SK-N-SH (cell line): ENCODE data around the gene RRAGC. TPM values are rescaled to one million over a fixed set of nuclear protein-coding genes. Genes with fewer than 3 reads are reported as not detected.

ENCODE experiments used
- CTCF ChIA-PET: fragments of 300-600, 350-600 bp; formaldehyde crosslinking; extraction: SDS; loops from one replicate; lab custom pipeline; 2021; lab: Yijun Ruan, JAX
- POLR2A ChIA-PET: fragments of 350-600 bp; sonication (Branson Sonifier 250); formaldehyde crosslinking; extraction: SDS; loops from one replicate; lab custom pipeline; 2020; ENCODE audit warnings: antibody characterized with exemption, inconsistent platforms; lab: Yijun Ruan, JAX
- DNase-seq: peaks from one replicate; pipeline ENCODE4 v3.0.0; 2012
- H2AFZ ChIP-seq: fragments of 200-600 bp; sonication (generic); 2 replicates; pipeline ENCODE4 v1.8.1; 2016; ENCODE audit warnings: antibody characterized with exemption, mild to moderate bottlenecking, low read depth
- H3F3A ChIP-seq: fragments of 200-600 bp; sonication (generic); replicated peaks from 2 replicates; pipeline ENCODE3; 2016; ENCODE audit warnings: antibody characterized with exemption, mild to moderate bottlenecking; ENCODE audit not compliant: insufficient read depth
- H3K27ac ChIP-seq, 2 experiments: fragments of 200-500 bp in 1 of 2; fragments of 200-600 bp in 1 of 2; sonication (Bioruptor generic) in 1 of 2; sonication (generic), shearing (Covaris generic) in 1 of 2; 2 replicates each; pipeline versions ENCODE4 v1.5.1 to v1.6.1; 2014 to 2016; ENCODE audit warnings: low read depth in 2 of 2, inconsistent platforms in 1 of 2, low read length in 1 of 2, mild to moderate bottlenecking in 1 of 2, mixed read lengths in 1 of 2
- H3K27me3 ChIP-seq: fragments of 200-600 bp; sonication (generic), shearing (Covaris generic); 2 replicates; pipeline ENCODE4 v1.6.1; 2016; ENCODE audit warnings: mixed run types; ENCODE audit not compliant: insufficient read depth
- H3K36me3 ChIP-seq, 2 experiments: fragments of 200-500 bp in 1 of 2; fragments of 200-600 bp in 1 of 2; sonication (Bioruptor generic) in 1 of 2; sonication (generic) in 1 of 2; replicated peaks in 1 of 2; 2 replicates each; pipeline versions ENCODE3 to v1.5.1; 2014 to 2016; ENCODE audit warnings: low read length in 1 of 2, mild to moderate bottlenecking in 1 of 2; ENCODE audit not compliant: insufficient read depth in 2 of 2, control insufficient read depth in 1 of 2
- H3K4me1 ChIP-seq, 2 experiments: fragments of 200-500 bp in 1 of 2; fragments of 200-600 bp in 1 of 2; sonication (Bioruptor generic) in 1 of 2; sonication (generic), shearing (Covaris generic) in 1 of 2; 2 replicates each; pipeline versions ENCODE4 v1.5.1 to v1.6.1; 2014 to 2016; ENCODE audit warnings: low read depth in 1 of 2, low read length in 1 of 2, mixed run types in 1 of 2; ENCODE audit not compliant: insufficient read depth in 2 of 2, control insufficient read depth in 1 of 2
- H3K4me2 ChIP-seq: fragments of 200-600 bp; sonication (generic), shearing (Covaris generic); 2 replicates; pipeline ENCODE4 v1.6.1; 2017; ENCODE audit warnings: mixed run types
- H3K4me3 ChIP-seq, 2 experiments: fragments of 200-500 bp in 1 of 2; fragments of 200-600 bp in 1 of 2; sonication (Bioruptor generic) in 1 of 2; sonication (generic), shearing (Covaris generic) in 1 of 2; 2 replicates each; pipeline versions ENCODE4 v1.5.1 to v1.8.1; 2014 to 2016; ENCODE audit warnings: low read depth in 2 of 2, inconsistent platforms in 1 of 2, low read length in 1 of 2, mild to moderate bottlenecking in 1 of 2, mixed read lengths in 1 of 2, moderate library complexity in 1 of 2
- H3K79me2 ChIP-seq: fragments of 200-600 bp; sonication (generic); 2 replicates; pipeline ENCODE4 v1.8.1; 2017; ENCODE audit warnings: mild to moderate bottlenecking; ENCODE audit not compliant: insufficient read depth
- H3K9ac ChIP-seq: fragments of 200-600 bp; sonication (generic); 2 replicates; pipeline ENCODE4 v1.6.1; 2017; ENCODE audit warnings: mixed run types
- H3K9me2 ChIP-seq: fragments of 200-600 bp; sonication (generic); 2 replicates; pipeline ENCODE4 v1.6.1; 2017; ENCODE audit warnings: mixed run types
- H3K9me3 ChIP-seq: fragments of 200-600 bp; sonication (generic); 2 replicates; pipeline ENCODE4 v1.6.1; 2017; ENCODE audit warnings: mixed run types, mild to moderate bottlenecking, moderate library complexity
- H4K20me1 ChIP-seq: fragments of 200-600 bp; sonication (generic); 2 replicates; pipeline ENCODE4 v1.6.1; 2017; ENCODE audit warnings: mild to moderate bottlenecking, mixed run types; ENCODE audit not compliant: insufficient read depth
- CTCF ChIP-seq: fragments of 200-600 bp; sonication (generic); IDR thresholded peaks from 2 replicates; pipeline ENCODE4 v1.6.1; 2017; ENCODE audit warnings: antibody characterized with exemption, mild to moderate bottlenecking, moderate library complexity
- EP300 ChIP-seq, 2 experiments: IDR thresholded peaks; 2 replicates each; pipeline versions ENCODE4 v1.4.0 to v1.6.1; 2012; ENCODE audit warnings: borderline replicate concordance in 1 of 2, low read depth in 1 of 2, low read length in 1 of 2
- FOSL2 ChIP-seq: IDR thresholded peaks from 2 replicates; pipeline ENCODE4 v1.4.0; 2012; ENCODE audit warnings: low read depth, mild to moderate bottlenecking, moderate library complexity, borderline replicate concordance
- JUND ChIP-seq: IDR thresholded peaks from 2 replicates; pipeline ENCODE4 v1.4.0; 2012
- MAX ChIP-seq: IDR thresholded peaks from 2 replicates; pipeline ENCODE4 v1.4.0; 2012; ENCODE audit warnings: low read depth
- MEF2A ChIP-seq: IDR thresholded peaks from 2 replicates; pipeline ENCODE4 v1.4.0; 2012; ENCODE audit warnings: low read depth, borderline replicate concordance
- MXI1 ChIP-seq: IDR thresholded peaks from 2 replicates; pipeline ENCODE4 v1.6.1; 2012; ENCODE audit warnings: mild to moderate bottlenecking, low read depth, low read length, improper control_type of control experiment
- NFIC ChIP-seq: IDR thresholded peaks from 2 replicates; pipeline ENCODE4 v1.4.0; 2012; ENCODE audit warnings: borderline replicate concordance
- NRF1 ChIP-seq: IDR thresholded peaks from 2 replicates; pipeline ENCODE4 v1.6.1; 2012; ENCODE audit warnings: low read depth, mild to moderate bottlenecking, low read length
- PBX3 ChIP-seq: IDR thresholded peaks from 2 replicates; pipeline ENCODE4; 2012
- POLR2AphosphoS5 ChIP-seq: IDR thresholded peaks from 2 replicates; pipeline ENCODE4 v1.6.1; 2012; ENCODE audit warnings: low read depth, low read length
- RCOR1 ChIP-seq: fragments of 150-350 bp; IDR thresholded peaks from 2 replicates; pipeline ENCODE4 v1.6.1; 2017; ENCODE audit warnings: antibody characterized with exemption, low read length
- SIN3A ChIP-seq: IDR thresholded peaks from 2 replicates; pipeline ENCODE4 v1.6.1; 2012; ENCODE audit warnings: low read depth, mild to moderate bottlenecking, low read length, moderate library complexity, borderline replicate concordance
- SMC3 ChIP-seq: IDR thresholded peaks from 2 replicates; pipeline ENCODE4 v1.6.1; 2012; ENCODE audit warnings: low read depth, low read length, improper control_type of control experiment
- TAF1 ChIP-seq: IDR thresholded peaks from 2 replicates; pipeline ENCODE4 v1.6.1; 2012; ENCODE audit warnings: low read depth, mild to moderate bottlenecking, low read length, moderate library complexity, borderline replicate concordance
- TCF12 ChIP-seq: IDR thresholded peaks from 2 replicates; pipeline ENCODE4 v1.4.0; 2012
- TEAD4 ChIP-seq: IDR thresholded peaks from 2 replicates; pipeline ENCODE4 v1.4.0; 2012; ENCODE audit warnings: mild to moderate bottlenecking, borderline replicate concordance; ENCODE audit not compliant: insufficient read depth
- USF1 ChIP-seq: IDR thresholded peaks from 2 replicates; pipeline ENCODE4 v1.4.0; 2012; ENCODE audit warnings: low read depth, borderline replicate concordance
- USF2 ChIP-seq: fragments of 150-350 bp; IDR thresholded peaks from 2 replicates; pipeline ENCODE4 v1.6.1; 2017; ENCODE audit warnings: antibody characterized with exemption, low read length, low read depth, borderline replicate concordance
- YY1 ChIP-seq: IDR thresholded peaks from 2 replicates; pipeline ENCODE4 v1.4.0; 2012; ENCODE audit warnings: low read depth, mild to moderate bottlenecking
- WGBS: methylation state at CpG from one replicate; pipeline ENCODE4 v1.1.6; 2017; ENCODE audit warnings: low lambda C conversion rate; 5-methylcytosine and 5-hydroxymethylcytosine counted together
- polyA plus RNA-seq, 3 experiments: library from polyadenylated mRNA; depleted of rRNA; stranded (reverse); fragments of >200 nt; gene quantifications; 2 replicates each; pipeline ENCODE4 v1.2.3, GENCODE V29; 2012

Gene RRAGC
- polyA plus RNA-seq, 1 of the 3 experiments (the other 2 are of a cell fraction): 9.6 TPM

GRCh38 chr1:38892976-38893375 lies 33.4 kb upstream of the RRAGC start:
- H3K9me2 ChIP-seq: no peaks in the 10 kb centered on the region
- ChIA-PET POLR2A (no interaction called here), CTCF (interaction anchor here (1.3 kb wide), 1 partner anchor 299 kb away, joined by 3 read pairs; no protein-coding TSS in a partner anchor)
- H3K27ac ChIP-seq: peak overlapping the region in 1 of 2 experiments; percentile 26; a peak in 1 of 4 replicates
- H2AFZ ChIP-seq: no peak overlapping the region
- no peak overlapping the region for H3K9ac ChIP-seq
- H3K36me3 ChIP-seq: no peaks in the 10 kb centered on the region
- no peaks in the 10 kb centered on the region for H3K79me2 ChIP-seq
- H3K4me1 ChIP-seq: no peaks in the 10 kb centered on the region
- H3K27me3 ChIP-seq: no peaks in the 10 kb centered on the region
- TF ChIP-seq JUND (peak; percentile 21; the same call in 1 of the 2 replicates), YY1 (no peak), TAF1 (no peak), NRF1 (no peak), FOSL2 (peak; percentile 34; the same call in 1 of the 2 replicates), PBX3 (no peak), TCF12 (0 out of 2 replicates have a peak, but pooled peaks have one; percentile 23), USF2 (no peak), RCOR1 (no peak), MXI1 (no peak), TEAD4 (no peak), USF1 (no peak), POLR2AphosphoS5 (no peak), NFIC (no peak), SMC3 (no peak), MEF2A (no peak), MAX (no peak), EP300 (IDR thresholded peaks at IDR 0.05; ENCODE audit: borderline replicate concordance in 1 of 2, low read depth in 1 of 2, low read length in 1 of 2) (no peak), CTCF (no peak), SIN3A (no peak)
- DNase-seq: no peak
- H3F3A ChIP-seq: peaks cover 10% of the 10 kb centered on the region
- WGBS: 17% methylated on average over 1 of the region's 1 CpG
- no peaks in the 10 kb centered on the region for H3K9me3 ChIP-seq
- peak overlapping the region; percentile 4; the same call in 1 of the 2 replicates for H3K4me2 ChIP-seq
- no peaks in the 10 kb centered on the region for H4K20me1 ChIP-seq
- no peak overlapping the region for H3K4me3 ChIP-seq
